HEK293T (cell line): Measurements from ENCODE around the gene GADD45B.

Source experiments
- FOXM1 ChIP-seq: fragments of 450-650 bp; IDR thresholded peaks from 2 replicates; pipeline ENCODE4 v1.6.1; 2017; ENCODE audit warnings: mild to moderate bottlenecking, borderline replicate concordance
- SP1 ChIP-seq: fragments of 450-650 bp; IDR thresholded peaks from 2 replicates; pipeline ENCODE4 v1.6.1; 2017
- TF ChIP-seq, protein P1 (sequence below): fragments of 450-650 bp; IDR thresholded peaks from 2 replicates; pipeline ENCODE4 v1.6.1; 2016

GRCh38 chr19:2485428-2485827 is 9.5 kb downstream of the GADD45B start:
- no peak for TF ChIP-seq SP1
- TF ChIP-seq FOXM1, result no peak
- TF ChIP-seq, protein P1, sequence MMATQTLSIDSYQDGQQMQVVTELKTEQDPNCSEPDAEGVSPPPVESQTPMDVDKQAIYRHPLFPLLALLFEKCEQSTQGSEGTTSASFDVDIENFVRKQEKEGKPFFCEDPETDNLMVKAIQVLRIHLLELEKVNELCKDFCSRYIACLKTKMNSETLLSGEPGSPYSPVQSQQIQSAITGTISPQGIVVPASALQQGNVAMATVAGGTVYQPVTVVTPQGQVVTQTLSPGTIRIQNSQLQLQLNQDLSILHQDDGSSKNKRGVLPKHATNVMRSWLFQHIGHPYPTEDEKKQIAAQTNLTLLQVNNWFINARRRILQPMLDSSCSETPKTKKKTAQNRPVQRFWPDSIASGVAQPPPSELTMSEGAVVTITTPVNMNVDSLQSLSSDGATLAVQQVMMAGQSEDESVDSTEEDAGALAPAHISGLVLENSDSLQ, result no peak
